ENCODE data around the gene AGPAT4. TPM values are rescaled to one million over a fixed set of nuclear protein-coding genes. Genes with fewer than 3 reads are reported as not detected.

AGPAT4 gene
- total RNA-seq, 4 donors from 2014 or later: 7.2 to 20.2 (median 12.5) TPM

- no peak for DNase-seq (ENCODE audit: low spot score)
- no peak for TF ChIP-seq CTCF (IDR thresholded peaks at IDR 0.05)
- no peak for ATAC-seq (ENCODE audit: low FRiP score)
Observed at GRCh38 chr6:161161889-161162624, 111.8 kb downstream of the AGPAT4 start.

GRCh38 chr6:161161121-161161520 lies 112.7 kb downstream of the AGPAT4 start:
- DNase-seq (ENCODE audit: low spot score) (no peak), ATAC-seq (ENCODE audit: low FRiP score) (no peak)
- no peak for TF ChIP-seq CTCF (IDR thresholded peaks at IDR 0.05)

- no peak for DNase-seq (ENCODE audit: low spot score)
- ATAC-seq (ENCODE audit: low FRiP score): peak; percentile 37
- no peak for TF ChIP-seq CTCF (IDR thresholded peaks at IDR 0.05)
Observed at GRCh38 chr6:161154796-161155335, 119.0 kb downstream of the AGPAT4 start.

- no peak for ATAC-seq (ENCODE audit: low FRiP score)
- TF ChIP-seq CTCF (IDR thresholded peaks at IDR 0.05): no peak
- DNase-seq (ENCODE audit: low spot score): no peak
Observed at GRCh38 chr6:161153725-161154124, 120.1 kb downstream of the AGPAT4 start.

- no peak for TF ChIP-seq CTCF (IDR thresholded peaks at IDR 0.05)
- peak; percentile 24 for ATAC-seq (ENCODE audit: low FRiP score)
- DNase-seq (ENCODE audit: low spot score): no peak
Observed at GRCh38 chr6:161152907-161153662, 120.8 kb downstream of the AGPAT4 start.

GRCh38 chr6:161152527-161152862 lies 121.4 kb downstream of the AGPAT4 start:
- DNase-seq (ENCODE audit: low spot score) (no peak), ATAC-seq (ENCODE audit: low FRiP score) (no peak)
- TF ChIP-seq CTCF (IDR thresholded peaks at IDR 0.05): no peak
